Hematopoietic multipotent progenitor cell treated with erythropoietin and hydrocortisone succinate and interleukin-3 and kit ligand, for 17 days (in vitro differentiated cells): Measurements from ENCODE around the gene MEFV.

Experiments used
- DNase-seq: peaks from one replicate; pipeline ENCODE4 v3.0.0-alpha.2; 2015; ENCODE audit warnings: low spot score

The MEFV gene

DNA sequence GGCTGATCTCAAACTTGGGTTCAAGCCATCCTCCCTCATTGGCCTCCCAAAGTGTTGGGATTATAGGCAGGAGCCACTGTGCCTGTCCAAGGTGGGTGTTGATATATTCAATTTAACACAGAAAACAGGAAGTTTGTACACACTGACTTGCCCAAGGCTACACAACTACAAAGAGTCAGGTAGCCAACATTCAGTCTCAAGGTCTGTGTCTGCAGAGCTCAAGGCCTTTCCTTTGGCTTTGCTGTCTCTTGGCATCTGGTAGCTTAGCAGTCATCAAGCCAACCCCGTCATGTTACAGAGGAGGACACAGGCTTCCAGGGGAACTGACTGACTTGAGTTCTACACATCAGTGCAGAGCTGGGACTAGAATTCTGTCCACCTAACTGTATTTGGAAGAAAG lies 11.9 kb upstream of the MEFV start:
- no peak for DNase-seq

DNA sequence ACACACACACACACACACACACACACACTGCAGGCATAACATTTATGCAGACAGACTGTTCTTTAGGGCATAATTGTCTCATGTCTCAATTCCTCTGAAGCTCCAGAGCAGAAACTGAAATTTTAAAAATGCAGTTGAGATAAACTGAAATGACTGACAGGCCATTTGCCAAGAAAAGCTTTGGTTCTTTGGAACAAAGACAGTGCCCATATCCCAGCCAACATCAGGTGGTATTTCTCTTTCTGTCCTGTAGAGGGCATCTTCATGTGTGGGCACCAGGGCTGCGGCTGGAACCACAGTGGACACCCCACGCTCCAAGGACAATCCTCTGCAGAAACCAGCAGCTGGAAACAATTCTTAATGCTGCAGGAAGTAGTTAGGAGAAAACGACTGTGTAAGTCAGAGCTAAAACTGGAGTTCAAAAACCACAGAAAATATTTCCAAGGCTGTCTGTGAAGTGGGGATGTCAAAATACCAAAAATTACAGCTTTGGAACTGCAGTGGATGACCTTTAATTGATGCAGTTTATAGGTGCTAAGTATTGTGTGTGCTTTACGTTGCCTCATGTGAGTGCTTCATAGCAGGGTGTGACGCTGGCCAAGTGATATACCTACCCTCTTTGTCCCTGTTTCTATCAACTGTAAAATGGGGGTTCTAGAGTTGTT lies 10.6 kb upstream of the MEFV start:
- DNase-seq: peak; percentile 57

DNA sequence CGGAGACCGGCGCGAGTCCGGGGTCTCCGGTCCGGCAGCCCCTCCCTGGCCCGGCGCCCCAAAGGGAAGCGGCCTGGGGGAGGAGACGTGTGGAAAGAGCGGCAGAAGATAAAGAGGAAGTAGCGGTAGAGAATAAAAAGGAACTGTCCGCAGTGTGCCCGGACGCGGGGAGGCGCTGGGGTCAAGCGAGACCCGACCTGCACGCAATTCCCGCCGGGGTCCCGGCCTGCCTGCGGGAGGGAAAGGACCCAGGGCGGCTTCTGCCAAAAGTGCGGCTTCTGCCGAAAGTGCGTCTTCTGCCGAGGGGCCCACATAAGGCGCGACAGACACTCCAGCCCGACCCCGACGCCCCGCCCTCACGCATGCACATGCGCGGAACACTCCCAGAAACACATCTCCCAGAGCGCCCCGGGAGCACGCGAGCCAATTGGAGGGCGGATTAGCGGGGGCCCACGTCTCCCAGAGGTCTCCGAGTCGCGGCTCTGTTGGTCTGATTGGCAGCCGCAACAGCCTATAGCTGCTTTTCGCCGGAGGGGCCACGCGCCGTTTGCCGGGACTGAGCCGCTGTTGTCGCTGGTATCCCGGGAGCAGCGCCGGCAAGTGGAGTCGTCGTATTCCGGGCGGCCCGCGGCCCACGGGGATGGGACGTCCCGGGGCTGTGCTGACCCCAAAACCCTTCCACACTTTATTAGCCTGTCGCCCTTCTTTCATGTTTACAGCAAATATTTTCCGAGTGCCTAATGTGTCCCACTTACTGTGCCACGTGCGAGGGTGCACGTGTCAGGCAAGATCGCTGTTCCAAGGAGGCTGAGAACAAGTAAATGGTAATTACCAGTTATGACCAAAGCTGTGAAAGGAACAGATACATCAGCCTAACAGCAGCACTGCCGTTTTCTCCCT lies 8.0 kb upstream of the MEFV start:
- DNase-seq: peak; percentile 93

DNA sequence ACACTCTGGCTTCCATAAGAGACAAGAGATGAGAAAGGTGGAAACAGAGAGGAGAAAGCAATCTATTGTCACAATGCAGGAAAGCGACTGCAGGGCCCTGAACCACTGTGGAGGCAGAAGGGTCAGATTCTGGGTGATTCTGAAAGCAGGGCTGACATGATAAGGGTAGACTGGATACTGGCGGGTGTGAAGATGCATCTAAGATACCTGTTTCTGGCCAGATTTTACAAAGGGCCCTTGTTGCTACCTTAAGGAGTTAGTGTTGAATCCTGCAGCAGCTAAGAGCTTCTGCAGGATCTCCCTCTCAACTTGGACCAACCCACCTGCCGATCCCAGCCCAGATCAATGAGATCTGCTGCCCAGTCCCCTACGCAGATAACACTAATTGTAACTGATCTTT lies 6.1 kb upstream of the MEFV start:
- DNase-seq: no peak

DNA sequence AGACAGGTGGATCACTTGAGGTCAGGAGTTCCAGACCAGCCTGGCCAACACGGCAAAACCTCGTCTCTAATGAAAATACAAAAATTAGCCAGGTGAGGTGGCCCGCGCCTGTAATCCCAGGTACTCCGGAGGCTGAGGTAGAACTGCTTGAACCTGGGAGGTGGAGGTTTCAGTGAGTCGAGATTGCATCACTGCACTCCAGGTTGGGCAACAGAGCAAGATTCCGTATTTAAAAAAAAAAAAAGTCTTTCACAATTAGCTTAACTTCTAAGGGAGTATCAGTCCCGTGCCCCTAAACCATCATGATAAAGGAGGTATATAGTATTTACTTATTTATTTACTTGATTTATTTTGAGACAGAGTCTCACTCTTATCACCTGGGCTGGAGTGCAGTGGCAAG lies 3.4 kb upstream of the MEFV start:
- DNase-seq: no peak

DNA sequence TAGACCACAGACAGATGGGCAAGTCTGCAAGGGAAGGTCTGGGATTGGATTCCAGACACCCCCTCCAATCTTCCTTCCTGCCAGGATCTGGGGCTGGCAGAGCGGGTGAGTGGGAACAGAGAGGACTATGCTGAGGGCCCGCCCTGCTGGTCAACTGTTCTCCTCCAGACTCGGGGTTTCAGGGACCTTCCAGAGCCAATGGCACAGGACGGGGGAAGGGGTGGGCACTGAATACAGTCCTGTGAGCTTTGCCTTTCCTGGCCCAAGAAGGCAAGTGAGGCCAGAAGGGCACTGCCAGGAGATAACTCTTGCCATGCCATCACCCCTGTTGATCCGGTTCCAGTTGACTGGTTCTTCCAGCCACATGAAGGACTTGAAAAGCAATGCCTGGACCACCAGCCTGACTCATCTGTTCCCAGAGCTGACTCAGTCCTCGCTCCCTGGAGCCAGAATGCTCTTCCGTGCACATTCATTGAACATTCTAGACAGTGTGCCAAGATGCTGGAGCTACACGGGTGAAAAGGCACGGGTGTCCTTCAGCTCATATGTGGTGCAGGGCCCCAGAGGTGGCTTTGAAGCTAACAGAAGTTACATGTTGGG lies 533 bp upstream of the MEFV start:
- DNase-seq: no peak

DNA sequence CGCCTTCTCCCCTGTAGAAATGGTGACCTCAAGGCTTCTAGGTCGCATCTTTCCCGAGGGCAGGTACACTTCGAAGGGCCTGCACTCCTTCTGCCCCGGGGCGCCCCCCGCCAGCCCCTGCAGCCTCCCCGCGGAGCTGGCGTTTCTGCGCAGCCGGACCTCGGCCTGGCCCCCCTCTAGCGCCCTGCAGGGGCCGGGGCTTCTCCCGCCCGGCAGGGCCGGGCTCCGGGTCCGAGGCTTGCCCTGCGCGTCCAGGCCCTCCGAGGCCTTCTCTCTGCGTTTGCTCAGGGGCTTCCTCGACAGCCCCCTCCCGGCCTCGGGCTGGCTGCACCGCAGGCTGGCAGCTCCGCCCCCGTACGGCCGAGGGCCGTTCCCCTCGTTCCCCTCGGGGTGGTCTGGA lies 2.1 kb downstream of the MEFV start:
- no peak for DNase-seq

DNA sequence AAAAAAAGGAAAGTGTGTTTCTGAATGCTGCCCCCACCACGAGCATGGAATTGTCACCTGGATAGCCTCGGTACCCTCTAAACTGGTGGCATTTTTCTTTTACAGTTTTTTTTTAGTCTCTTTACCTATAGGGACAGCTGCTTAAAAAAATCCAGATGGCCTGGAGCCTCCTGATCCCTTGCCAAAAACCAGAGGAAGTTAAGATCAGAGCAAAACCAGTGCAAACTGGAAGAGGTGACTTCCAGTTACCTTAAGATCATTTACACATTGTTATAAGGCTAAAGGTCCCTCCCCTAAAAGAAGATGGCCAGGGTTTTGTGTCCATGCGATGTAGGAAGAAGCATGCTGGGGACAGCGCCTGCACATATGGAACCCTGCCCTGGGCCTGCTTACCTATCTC lies 3.5 kb downstream of the MEFV start:
- DNase-seq: no peak

DNA sequence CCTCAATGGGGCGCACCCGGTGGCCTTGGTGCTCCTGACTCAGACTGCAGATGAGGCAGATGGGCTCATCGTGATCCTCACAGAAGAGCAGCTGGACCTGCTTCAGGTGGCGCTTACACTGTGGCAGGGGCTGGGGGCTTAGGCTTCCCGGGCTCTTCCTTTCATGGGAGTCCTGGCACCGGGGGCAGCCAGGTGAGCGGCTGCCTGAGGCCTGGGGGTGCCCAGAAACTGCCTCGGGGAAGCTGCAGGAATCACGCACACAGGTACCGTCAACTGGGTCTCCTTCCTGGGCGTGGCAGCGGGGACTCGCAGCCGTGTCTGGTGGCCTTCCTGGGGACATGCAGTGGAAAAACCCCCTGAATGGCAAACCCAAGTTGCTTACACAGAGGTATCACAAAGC lies 7.0 kb downstream of the MEFV start:
- no peak for DNase-seq

DNA sequence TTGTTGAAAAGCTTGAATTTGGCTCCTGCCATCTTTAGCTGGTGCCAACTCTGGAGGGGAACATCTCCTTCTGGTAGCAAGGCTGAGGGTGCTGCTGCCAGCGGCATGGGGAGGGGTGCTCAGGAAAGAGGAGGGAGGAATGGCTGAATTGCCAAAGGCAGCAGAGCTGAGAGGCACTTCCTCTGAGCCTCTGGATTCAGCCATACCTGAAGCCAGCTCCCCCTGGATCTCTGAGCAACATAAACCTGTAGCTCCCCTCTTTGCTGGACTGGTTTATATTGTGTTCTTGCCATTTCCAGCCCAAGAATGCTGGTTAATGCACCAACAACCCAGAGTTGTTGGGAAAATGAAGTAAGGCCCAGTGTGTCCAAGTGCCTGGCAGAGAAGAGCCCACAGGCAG lies 7.4 kb downstream of the MEFV start:
- no peak for DNase-seq

DNA sequence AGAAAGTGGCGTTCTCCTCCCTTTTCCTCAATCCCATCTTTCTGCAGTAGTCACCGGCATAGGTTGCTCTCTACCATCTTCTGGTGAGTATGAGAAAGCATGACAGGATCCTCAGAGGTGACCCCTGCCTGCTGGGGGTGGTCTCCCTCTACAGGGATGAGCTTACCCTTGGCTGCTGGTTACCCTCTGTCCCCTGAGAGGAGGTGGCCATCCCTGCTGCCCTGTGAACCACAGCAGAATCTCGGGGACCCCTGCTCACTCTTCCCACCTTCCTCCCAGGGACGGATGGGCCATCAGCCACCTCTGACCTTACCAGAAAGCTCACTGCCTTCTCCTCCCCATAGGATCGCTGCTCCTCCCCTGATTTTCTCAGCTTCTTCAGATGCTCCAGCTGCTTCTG lies 7.8 kb downstream of the MEFV start:
- DNase-seq: no peak

DNA sequence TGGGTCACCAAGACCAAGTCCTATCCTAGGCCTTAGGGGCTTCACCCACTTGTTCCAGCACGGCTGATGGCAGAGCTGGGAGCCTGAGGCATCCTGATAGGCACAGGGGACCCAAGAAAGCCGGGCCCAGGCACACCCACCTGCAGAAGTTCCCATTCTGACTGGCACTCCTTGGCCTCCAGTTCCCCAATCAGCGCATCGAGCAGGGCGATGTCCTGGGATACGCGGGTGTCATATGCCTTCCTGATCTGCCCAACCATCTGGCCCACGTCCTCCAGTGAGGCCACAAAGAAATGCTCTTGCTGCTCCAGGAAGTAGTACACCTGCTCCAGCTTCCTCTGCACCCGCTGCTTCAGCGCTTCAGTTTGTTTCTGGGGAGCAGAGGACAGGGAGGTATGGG lies 9.6 kb downstream of the MEFV start:
- DNase-seq: no peak

DNA sequence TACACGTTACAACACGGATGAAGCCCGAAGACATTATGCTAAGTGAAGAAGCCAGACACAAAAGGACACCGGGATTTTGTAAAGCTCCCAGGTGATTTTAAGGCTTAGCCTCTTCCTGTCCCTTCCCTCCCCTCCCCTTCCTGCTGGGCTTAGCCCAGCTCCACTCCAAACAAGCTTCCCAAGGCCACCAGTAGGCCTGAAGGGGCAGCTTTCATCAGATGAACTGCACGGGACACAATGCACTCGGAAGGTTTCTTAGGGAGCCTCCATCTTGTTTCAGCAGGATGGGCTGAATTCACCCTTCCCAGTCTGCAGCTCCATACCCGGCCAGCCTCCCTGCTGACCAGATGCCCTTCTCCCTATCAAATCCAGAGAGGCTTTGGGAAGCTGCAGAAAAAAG lies 10.4 kb downstream of the MEFV start:
- DNase-seq: no peak

DNA sequence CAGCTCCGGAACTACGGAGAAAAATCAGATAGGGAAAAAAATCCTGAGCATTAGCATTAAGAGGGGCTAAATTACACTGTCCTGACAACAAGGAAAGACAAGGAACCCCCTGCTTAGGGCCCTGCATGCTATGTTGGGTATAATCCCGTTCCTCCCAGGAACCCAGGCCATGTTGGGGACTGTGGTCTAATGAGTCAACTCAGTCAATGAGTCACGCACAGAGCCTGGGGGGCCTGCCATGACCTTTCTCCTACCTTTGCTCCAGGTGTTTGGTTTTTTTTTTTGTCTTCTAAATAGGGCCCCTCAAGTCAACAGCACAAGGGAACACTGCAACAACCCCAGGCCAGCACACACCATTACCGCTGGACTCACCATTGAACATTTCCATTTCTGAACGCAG lies 12.6 kb downstream of the MEFV start:
- DNase-seq: no peak

DNA sequence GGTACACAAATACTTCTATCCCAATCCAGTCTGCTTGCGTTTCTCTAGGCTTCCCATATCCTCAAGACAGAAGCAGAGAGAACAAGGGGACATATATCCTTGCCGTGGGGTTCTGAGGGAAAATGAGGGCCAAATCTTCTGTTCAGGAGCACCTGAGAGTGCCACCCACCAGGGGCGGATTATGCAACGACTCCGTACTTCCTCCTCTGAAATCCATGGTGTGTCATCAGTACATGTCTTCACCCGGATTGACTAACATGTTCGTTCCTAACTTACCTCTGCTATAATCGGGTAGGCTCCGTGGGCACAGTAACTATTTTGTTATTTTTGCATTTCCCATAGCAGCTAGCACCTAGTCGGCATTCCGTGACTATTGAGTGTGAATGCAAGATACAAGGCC lies 13.7 kb downstream of the MEFV start:
- no peak for DNase-seq

DNA sequence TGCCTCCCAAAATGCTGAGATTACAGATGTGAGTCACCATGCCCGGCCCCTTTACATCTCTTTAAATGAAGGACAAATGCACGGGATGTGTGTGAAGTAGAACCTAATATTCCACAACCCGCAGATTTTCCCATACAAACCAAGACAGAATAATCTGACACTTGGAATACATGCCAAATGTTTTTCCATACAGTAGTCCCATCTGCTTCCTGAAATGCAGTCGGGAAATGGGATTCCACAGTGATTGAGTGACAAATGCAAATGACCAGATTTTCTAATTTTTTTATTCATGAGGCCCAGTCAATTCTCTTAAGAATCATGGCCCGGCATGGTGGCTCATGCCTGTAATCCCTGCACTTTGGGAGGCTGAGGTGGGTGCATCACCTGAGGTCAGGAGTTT lies 14.7 kb downstream of the MEFV start:
- no peak for DNase-seq

DNA sequence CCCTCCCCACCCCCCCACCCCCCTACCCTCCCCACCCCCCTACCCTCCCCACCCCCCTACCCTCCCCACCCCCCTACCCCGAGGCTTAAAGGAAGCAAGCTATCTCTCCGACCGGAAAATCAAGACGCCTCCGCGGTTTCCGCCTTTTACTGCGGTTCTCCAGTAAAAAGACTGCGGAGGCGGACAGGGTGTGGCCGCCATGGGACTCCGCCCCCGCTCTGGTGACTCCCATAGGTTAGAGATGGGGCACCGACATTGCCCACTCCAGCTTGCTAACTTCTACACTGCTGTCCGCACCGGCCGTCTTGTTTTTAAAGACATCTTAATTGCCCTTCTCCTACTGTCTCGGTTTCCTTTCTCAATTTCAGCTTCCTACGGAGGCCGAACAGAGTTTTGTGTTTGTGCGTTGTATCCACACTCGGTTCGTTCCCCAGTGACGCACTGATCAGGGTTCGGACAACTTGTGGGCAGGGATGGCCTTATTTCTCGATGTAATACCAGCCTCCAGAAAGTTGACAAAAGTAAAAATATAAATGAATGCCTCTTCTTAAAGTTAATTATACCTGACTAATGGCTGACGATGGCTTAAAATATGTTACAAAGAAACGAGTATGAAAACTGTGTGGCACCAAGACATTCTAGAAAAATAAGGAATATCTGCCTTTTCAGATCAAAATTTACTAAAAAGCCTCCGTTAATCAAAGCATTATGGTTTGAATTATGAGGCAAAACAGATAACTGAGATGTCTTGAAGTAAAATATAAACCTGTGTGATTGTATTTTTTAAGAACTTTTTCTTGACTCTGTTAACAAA lies 20.4 kb downstream of the MEFV start:
- DNase-seq: peak; percentile 31

DNA sequence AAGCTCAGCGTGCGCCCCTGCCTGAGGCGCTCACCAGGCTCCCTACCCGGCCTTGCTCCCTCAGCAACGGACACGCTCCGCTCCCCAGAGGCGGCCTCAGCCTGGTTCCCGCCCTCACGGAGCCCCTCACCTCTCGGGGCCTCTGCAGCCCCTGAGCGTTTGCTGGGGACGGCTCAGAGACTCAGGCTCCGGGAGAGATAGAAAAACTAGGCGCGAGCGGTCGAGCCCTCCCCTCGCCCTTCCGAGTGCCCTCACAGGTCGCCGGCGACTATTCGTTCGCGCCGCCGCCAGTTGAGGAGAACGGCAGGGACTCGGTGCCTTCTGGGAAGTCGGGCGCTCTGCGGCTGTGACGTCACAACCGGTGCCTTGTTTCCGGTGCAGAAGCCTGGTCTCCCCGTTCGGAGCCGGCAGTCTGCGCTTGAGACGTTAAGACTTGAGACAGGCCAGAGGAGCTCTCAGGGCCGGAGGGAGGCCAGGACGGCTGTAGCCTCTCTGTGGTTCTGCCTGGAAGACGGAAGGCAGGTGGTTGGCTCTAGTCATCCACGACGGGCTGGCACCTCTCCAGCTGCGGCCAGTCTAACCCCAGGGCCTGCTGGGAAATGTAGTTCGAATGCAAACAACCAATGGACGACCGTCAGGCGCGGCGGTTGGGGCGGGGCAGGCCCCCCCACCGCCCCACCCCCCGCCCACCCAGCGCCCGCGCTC lies 21.4 kb downstream of the MEFV start, which contains the start of gene ZNF200:
TSS of gene ZNF200 (minus strand) at position 302 of the 705 bp plus-strand sequence. CDS start 1,403 bp downstream, outside the sequence.
- peak; percentile 94 for DNase-seq

DNA sequence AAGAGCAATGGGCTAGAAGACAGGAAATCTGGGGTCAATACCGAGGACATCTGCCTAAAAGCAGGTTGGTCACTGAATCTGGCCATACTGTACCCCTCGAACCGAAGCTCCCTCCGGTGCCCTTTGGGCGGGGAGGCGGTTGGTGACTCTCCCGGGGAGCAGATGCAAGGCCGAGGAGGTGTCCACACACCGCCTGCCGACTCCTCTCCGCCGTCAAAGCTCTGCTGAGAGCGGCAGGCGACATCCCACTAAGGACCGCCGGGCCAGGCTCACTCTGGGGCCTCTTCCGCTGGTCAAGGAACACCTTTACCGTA lies 21.9 kb downstream of the MEFV start:
- no peak for DNase-seq

DNA sequence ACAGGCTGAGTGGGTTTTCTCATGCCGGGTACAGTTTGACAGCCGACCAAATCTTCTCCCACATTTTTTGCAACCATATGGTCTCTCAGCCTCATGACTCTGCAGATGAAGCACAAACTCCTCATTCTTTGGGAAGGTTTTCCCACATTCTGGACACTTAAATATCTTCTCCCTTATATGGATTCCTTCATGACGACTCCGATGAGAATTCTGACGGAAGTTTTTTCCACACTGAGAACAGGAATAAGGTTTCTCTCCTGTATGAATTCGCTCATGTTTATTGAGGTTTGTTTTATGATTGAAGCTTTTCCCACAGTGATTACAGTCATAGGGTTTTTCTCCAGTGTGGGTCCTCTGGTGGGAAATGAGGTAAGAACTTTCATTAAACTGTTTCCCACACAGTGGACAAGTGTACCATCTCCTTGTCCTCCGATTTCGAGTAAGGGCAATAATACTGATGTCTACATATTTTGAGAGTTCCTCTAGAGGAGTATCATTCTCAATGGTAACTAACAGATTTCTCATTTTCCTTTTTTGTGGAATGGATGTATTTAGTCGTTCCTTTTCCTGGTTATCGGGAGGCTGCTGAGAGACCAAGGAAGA lies 32.4 kb downstream of the MEFV start:
- DNase-seq: no peak

DNA sequence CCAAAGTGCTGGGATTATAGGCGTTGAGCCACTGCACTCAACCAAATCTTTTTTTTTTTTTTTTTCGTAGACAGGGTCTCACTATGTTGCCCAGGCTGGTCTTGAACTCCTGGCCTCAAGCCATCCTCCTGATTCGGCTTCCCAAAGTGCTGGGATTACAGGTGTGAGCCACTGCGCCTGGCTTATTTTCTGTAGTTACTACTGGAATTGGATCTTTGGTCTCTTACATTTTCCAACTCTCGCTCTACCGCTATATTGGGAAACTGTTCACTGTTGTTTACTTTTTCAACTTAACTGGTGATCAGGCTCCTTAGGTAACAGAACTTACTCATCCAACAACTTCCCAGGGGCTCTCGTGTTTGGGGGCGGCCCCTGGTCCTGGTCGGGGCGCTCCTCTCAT lies 35.6 kb downstream of the MEFV start:
- DNase-seq: no peak

DNA sequence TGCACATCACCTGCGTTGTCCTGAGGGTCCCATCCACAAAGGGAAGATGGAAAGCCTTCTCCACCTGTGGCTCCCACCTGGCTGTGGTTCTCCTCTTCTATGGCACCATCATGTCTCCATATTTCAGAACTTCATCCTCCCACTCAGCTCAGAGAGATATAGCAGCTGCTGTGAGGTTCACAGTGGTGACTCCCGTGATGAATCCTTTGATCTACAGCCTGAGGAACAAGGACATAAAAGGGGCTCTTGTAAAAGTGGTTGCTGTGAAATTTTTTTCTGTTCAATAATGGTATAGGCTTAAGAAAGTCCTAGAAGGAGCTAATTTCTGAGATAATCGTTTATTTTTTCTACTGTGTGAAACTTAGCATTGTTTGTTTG lies 40.2 kb downstream of the MEFV start:
- DNase-seq: no peak
